Mammary microvascular endothelial cell (primary cell): ENCODE data around the gene BCL3. TPM values are rescaled to one million over a fixed set of nuclear protein-coding genes. Genes with fewer than 3 reads are reported as not detected.

Source experiments
- total RNA-seq: library from RNA; depleted of rRNA; stranded (reverse); fragments of >200 nt; gene quantifications from 2 replicates; pipeline ENCODE4 v1.2.3, GENCODE V29; 2015

BCL3 gene
- total RNA-seq = 23.0 and 27.9 TPM in 2 replicates

GRCh38 chr19:44748426-44749254 is at the start of gene BCL3:
BCL3 (plus strand) TSS chr19:44748708; CDS start chr19:44748791, 83 bp downstream.

GRCh38 chr19:44777715-44778347 is 29.3 kb downstream of the BCL3 start, which contains the start of gene CBLC:
CBLC (plus strand) TSS chr19:44777890; CDS start chr19:44777932, 42 bp downstream.

GRCh38 chr19:44808463-44809371 is 60.2 kb downstream of the BCL3 start, which contains the start of gene BCAM:
BCAM (plus strand) TSS chr19:44809103; CDS start chr19:44809125, 22 bp downstream.

Other genes with a start within 250 kb of the BCL3 start
- 5.4 and 8.2 TPM in 2 replicates for gene ZNF180, start 248.2 kb upstream of the BCL3 start, total RNA-seq
- gene CEACAM20, start 219.0 kb upstream of the BCL3 start, total RNA-seq = not detected in 2 replicates
- gene IGSF23, start 135.1 kb upstream of the BCL3 start, total RNA-seq = 1.2 and 1.3 TPM in 2 replicates
- gene PVR, start 104.8 kb upstream of the BCL3 start, total RNA-seq = 270 and 307 TPM in 2 replicates
- gene CEACAM19, start 77.2 kb upstream of the BCL3 start, total RNA-seq = 3.9 and 5.1 TPM in 2 replicates
- not detected in 2 replicates for gene CEACAM16, start 49.6 kb upstream of the BCL3 start, total RNA-seq
- not detected in 2 replicates for gene CBLC, start 29.2 kb downstream of the BCL3 start, total RNA-seq
- 22.6 and 33.0 TPM in 2 replicates for gene BCAM, start 60.4 kb downstream of the BCL3 start, total RNA-seq
- 237 and 256 TPM in 2 replicates for gene NECTIN2, start 97.6 kb downstream of the BCL3 start, total RNA-seq
- gene TOMM40, start 142.5 kb downstream of the BCL3 start, total RNA-seq = 120 and 129 TPM in 2 replicates
- 1.2 and 3.1 TPM in 2 replicates for gene APOE, start 157.1 kb downstream of the BCL3 start, total RNA-seq
- 2.1 TPM in 1 of 2 replicates, not detected in the other for gene APOC1, start 165.9 kb downstream of the BCL3 start, total RNA-seq
- gene APOC4, start 193.5 kb downstream of the BCL3 start, total RNA-seq = not detected in 2 replicates
- gene APOC2, start 197.3 kb downstream of the BCL3 start, total RNA-seq = not detected in 2 replicates
- gene CLPTM1, start 206.7 kb downstream of the BCL3 start, total RNA-seq = 58.2 and 60.5 TPM in 2 replicates